Ishikawa (cell line): ENCODE data around the gene CHMP5.

Experiments
- CEBPB ChIP-seq: IDR thresholded peaks from 2 replicates; pipeline ENCODE4 v1.6.1; 2012
- CREB1 ChIP-seq: IDR thresholded peaks from 2 replicates; pipeline ENCODE4 v1.6.1; 2012; ENCODE audit warnings: low read depth
- EGR1 ChIP-seq: IDR thresholded peaks from 2 replicates; pipeline ENCODE4 v1.6.1; 2012
- EP300 ChIP-seq: IDR thresholded peaks from 2 replicates; pipeline ENCODE4 v1.6.1; 2012; ENCODE audit warnings: borderline replicate concordance
- FOXM1 ChIP-seq: IDR thresholded peaks from 2 replicates; pipeline ENCODE4 v1.6.1; 2012; ENCODE audit warnings: low read depth, borderline replicate concordance
- NFIC ChIP-seq: IDR thresholded peaks from 2 replicates; pipeline ENCODE4 v1.6.1; 2012
- RAD21 ChIP-seq: IDR thresholded peaks from 2 replicates; pipeline ENCODE4 v1.6.1; 2012; ENCODE audit warnings: low read depth
- TAF1 ChIP-seq: IDR thresholded peaks from 2 replicates; pipeline ENCODE4 v1.6.1; 2012; ENCODE audit warnings: low read depth, mild to moderate bottlenecking
- TCF12 ChIP-seq: IDR thresholded peaks from 2 replicates; pipeline ENCODE4 v1.6.1; 2012; ENCODE audit warnings: low read depth
- TEAD4 ChIP-seq: IDR thresholded peaks from 2 replicates; pipeline ENCODE4 v1.6.1; 2012
- YY1 ChIP-seq: IDR thresholded peaks from 2 replicates; pipeline ENCODE4 v1.6.1; 2012; ENCODE audit warnings: low read depth
- ZBTB7A ChIP-seq: IDR thresholded peaks from 2 replicates; pipeline ENCODE4 v1.6.1; 2012; ENCODE audit warnings: low read depth
- TF ChIP-seq, protein P1 (sequence below): IDR thresholded peaks from 2 replicates; pipeline ENCODE4 v1.6.1; 2012
- TF ChIP-seq, protein P2 (sequence below): IDR thresholded peaks from 2 replicates; pipeline ENCODE4 v1.6.1; 2012
- TF ChIP-seq, protein P3 (sequence below): IDR thresholded peaks from 2 replicates; pipeline ENCODE4 v1.6.1; 2012; ENCODE audit warnings: low read depth, mild to moderate bottlenecking

CHMP5 gene

GRCh38 chr9:33263131-33264002 lies 1.5 kb upstream of the CHMP5 start:
- TF ChIP-seq, protein P1, sequence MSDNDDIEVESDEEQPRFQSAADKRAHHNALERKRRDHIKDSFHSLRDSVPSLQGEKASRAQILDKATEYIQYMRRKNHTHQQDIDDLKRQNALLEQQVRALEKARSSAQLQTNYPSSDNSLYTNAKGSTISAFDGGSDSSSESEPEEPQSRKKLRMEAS: peak; percentile 81
- TF ChIP-seq YY1: no peak

DNA sequence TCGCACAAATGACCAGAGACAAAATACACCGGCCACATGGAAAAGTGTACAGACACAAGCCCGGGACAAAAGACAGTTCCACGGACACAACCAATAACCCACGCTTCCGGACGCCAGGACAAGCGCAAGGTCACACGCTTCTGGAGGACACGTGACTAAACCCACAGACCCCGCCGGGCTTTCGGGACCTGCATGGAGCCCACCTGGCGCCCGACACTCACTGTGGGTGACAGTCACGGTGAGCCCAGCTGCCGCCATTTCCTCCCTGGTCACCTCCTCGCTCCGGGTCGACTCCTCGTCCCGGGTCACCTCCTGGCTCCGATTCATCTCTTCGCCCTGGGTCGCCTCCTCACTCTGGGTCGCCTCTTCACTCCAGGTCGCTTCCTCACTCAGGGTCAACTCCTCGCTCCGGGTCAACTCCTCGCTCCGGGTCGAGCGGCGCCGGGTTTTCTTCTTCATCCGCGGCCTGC lies 811 bp upstream of the CHMP5 start:
- TF ChIP-seq, protein P2, sequence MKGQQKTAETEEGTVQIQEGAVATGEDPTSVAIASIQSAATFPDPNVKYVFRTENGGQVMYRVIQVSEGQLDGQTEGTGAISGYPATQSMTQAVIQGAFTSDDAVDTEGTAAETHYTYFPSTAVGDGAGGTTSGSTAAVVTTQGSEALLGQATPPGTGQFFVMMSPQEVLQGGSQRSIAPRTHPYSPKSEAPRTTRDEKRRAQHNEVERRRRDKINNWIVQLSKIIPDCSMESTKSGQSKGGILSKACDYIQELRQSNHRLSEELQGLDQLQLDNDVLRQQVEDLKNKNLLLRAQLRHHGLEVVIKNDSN: peak; percentile 84
- TF ChIP-seq YY1: peak; percentile 79
- TF ChIP-seq, protein P1: peak; percentile 57; the same call in 1 of the 2 replicates
- TF ChIP-seq CREB1: no peak
- TF ChIP-seq ZBTB7A: no peak

DNA sequence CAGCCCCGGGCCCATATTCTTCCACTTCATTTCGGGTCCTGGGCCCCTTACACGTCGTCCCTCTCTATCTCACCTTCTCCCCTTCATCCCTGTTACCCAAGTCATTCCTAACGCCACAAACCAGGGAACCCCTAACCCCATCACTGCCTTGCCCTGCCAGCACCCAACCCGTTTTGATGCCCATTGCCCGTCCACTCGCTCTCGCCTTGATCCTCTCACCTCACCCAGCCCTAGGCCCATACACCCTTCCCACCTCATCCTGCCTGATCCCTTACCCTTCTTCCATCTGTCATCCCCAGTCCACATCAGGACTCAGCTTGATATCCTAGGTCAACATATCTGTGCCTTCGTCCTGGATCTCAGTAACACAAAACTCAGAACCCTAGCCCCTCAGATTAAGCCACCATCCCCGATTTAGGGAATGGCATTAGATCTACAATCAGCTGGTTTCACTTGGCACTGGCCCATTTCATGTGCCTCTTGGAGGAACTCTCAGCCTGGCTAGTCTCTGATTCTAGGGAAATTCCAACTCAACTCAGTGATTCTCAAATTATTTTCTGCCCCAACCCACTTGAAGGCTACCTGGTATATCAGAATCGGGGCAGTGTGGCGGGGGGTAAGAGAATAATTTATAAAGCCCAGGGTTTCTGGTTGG lies 489 bp downstream of the CHMP5 start:
- TF ChIP-seq NFIC (no peak), ZBTB7A (no peak), TAF1 (no peak), FOXM1 (no peak), EP300 (no peak), TEAD4 (no peak), EGR1 (no peak), TCF12 (no peak), YY1 (no peak), CEBPB (no peak), CREB1 (no peak), RAD21 (no peak)
- TF ChIP-seq, protein P2: no peak
- TF ChIP-seq, protein P1: no peak
- TF ChIP-seq, protein P3, sequence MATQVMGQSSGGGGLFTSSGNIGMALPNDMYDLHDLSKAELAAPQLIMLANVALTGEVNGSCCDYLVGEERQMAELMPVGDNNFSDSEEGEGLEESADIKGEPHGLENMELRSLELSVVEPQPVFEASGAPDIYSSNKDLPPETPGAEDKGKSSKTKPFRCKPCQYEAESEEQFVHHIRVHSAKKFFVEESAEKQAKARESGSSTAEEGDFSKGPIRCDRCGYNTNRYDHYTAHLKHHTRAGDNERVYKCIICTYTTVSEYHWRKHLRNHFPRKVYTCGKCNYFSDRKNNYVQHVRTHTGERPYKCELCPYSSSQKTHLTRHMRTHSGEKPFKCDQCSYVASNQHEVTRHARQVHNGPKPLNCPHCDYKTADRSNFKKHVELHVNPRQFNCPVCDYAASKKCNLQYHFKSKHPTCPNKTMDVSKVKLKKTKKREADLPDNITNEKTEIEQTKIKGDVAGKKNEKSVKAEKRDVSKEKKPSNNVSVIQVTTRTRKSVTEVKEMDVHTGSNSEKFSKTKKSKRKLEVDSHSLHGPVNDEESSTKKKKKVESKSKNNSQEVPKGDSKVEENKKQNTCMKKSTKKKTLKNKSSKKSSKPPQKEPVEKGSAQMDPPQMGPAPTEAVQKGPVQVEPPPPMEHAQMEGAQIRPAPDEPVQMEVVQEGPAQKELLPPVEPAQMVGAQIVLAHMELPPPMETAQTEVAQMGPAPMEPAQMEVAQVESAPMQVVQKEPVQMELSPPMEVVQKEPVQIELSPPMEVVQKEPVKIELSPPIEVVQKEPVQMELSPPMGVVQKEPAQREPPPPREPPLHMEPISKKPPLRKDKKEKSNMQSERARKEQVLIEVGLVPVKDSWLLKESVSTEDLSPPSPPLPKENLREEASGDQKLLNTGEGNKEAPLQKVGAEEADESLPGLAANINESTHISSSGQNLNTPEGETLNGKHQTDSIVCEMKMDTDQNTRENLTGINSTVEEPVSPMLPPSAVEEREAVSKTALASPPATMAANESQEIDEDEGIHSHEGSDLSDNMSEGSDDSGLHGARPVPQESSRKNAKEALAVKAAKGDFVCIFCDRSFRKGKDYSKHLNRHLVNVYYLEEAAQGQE: no peak

GRCh38 chr9:33267151-33267767 lies 2.4 kb downstream of the CHMP5 start:
- TF ChIP-seq NFIC: no peak
- no peak for TF ChIP-seq CEBPB
- no peak for TF ChIP-seq CREB1
- TF ChIP-seq, protein P2: no peak
- TF ChIP-seq TCF12: no peak

- TF ChIP-seq EP300 (no peak), ZBTB7A (no peak), TAF1 (no peak), FOXM1 (no peak), YY1 (no peak)
Measured at GRCh38 chr9:33270146-33270545, 5.3 kb downstream of the CHMP5 start.

- TF ChIP-seq, protein P1: no peak
- peak; percentile 37; the same call in 1 of the 2 replicates for TF ChIP-seq YY1
- TF ChIP-seq, protein P3: no peak
Measured at GRCh38 chr9:33272061-33272460, 7.2 kb downstream of the CHMP5 start.
